Sciatic nerve (tissue), 2 donors: ENCODE data around the gene ASB9. TPM values are rescaled to one million over a fixed set of nuclear protein-coding genes. Genes with fewer than 3 reads are reported as not detected.

Experiments used
- ATAC-seq: fragments of 200-7000 bp; cut with Tn5 transposase; one replicate; pipeline ENCODE4 v1.9.1; 2020; ENCODE audit warnings: mild to moderate bottlenecking, moderate library complexity
- DNase-seq: peaks from one replicate; pipeline ENCODE4 v3.0.0-alpha.2; 2020; ENCODE audit warnings: low spot score
- intact Hi-C: fragments of 100-400 bp; cut with DNase I; formaldehyde crosslinking; loops from one replicate; pipeline ENCODE4 v1.14.2; 2022
- total RNA-seq: library from RNA; stranded (reverse); fragmentation: NEBNext Ultra II Directional; extraction: Animal tissue kit (Norgen Biotek cat#: 25700); gene quantifications from one replicate; pipeline ENCODE4 v1.2.1, GENCODE V29; 2021
- donor health status: DM: no; HTN: no; CAD: no.
- donor health status: DM: no; HTN: no; CAD: no.

Gene ASB9
- total RNA-seq, 1 donor from 2014 or later = 1.2 TPM

DNA sequence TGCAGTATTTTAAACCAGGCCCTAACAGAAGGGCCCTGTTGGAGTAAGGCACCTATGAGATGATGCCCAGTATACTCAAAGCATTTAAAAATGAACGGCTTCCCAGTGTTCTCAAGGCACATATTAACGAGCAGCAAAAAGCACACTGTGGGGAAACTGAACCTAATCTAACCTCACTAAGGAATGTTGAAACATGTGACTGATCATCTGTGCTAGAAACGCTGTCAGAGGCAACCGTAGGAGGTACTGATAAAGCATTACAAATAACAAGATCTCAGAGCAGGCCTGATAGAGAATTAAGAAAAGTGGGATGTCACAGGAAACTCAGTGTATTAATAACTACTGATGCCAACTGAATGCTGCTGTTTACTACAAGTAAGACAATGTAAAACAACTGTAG is 24.0 kb downstream of the ASB9 start:
- ATAC-seq = no peak
- intact Hi-C loops = no loop called here
- no peak for DNase-seq

GRCh38 chrX:15244421-15244820 is 25.5 kb downstream of the ASB9 start:
- intact Hi-C loops = no loop called here
- no peak for DNase-seq
- no peak for ATAC-seq

- intact Hi-C loops = no loop called here
- ATAC-seq (no peak), DNase-seq (no peak)
These were observed 26.9 kb downstream of the ASB9 start for GRCh38 chrX:15242899-15243555.

- intact Hi-C loops = no loop called here
- no peak for DNase-seq
- ATAC-seq = no peak
These were observed 28.6 kb downstream of the ASB9 start for GRCh38 chrX:15241301-15241700.

DNA sequence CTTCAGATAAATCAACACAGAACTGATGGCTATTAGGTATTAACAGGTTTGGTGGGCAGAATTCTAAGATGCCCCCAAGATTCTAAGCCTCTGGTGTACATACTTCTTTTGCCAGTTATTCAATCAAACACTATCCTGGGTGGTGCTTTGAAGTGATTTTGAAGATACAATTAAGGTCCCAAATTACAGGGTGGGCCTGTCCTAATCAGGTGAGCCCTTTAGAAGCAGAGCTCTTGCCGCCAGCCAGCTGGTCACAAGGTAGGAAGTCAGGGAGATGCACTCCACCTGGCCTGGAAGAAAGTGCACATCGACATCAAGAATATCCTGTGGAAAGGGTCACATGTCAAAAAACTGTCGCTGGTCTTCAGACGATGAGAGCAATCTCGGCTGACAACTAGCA is 29.5 kb downstream of the ASB9 start:
- intact Hi-C loops = no loop called here
- DNase-seq (no peak), ATAC-seq (no peak)

GRCh38 chrX:15236146-15236545 is 33.7 kb downstream of the ASB9 start:
- DNase-seq (no peak), ATAC-seq (no peak)
- intact Hi-C loops = no loop called here

- no peak for ATAC-seq
- no peak for DNase-seq
- intact Hi-C loops = no loop called here
These were observed 34.9 kb downstream of the ASB9 start for GRCh38 chrX:15235001-15235400.

GRCh38 chrX:15233416-15234015 is 36.4 kb downstream of the ASB9 start:
- no peak for ATAC-seq
- no peak for DNase-seq
- intact Hi-C loops = no loop called here

DNA sequence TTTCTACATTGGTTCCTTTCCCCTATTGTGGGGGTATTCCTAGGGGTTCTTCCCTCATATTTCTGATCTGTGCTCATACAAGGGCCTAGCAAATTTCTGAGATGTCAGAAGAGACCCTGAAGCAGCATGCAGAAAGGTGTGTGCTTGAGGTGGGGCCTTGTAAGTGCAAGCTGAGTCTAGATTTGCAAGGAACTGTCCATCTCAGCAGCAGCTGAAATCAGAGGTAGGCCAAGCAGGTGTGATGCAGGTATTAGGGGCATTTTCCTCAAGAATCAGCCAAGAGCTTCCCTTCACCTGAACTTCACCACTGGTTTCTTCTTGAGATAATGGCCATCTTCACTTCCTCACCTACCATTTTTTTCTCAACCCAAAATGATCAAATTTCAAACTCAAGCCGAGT is 45.1 kb downstream of the ASB9 start:
- no peak for DNase-seq
- no peak for ATAC-seq
- intact Hi-C loops = no loop called here

DNA sequence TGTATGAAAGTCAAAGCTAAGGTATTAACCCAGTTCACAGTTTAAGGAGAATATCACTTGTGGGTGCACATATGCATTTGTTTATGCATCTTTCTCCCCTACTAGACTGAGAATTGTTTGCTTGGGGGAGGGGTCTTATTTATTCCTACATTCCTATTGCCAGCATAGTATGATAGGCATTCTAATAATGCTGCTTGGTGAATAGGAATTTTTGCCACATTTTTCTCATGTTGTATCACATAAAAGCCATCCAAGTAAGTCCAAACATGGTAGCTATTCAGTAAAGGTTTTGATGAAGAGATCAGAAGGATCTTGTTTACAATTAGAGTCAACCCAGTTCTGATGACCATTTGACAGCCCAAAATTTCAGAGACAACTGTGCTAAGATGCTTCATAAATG is 48.6 kb downstream of the ASB9 start:
- intact Hi-C loops = no loop called here
- no peak for ATAC-seq
- no peak for DNase-seq

DNA sequence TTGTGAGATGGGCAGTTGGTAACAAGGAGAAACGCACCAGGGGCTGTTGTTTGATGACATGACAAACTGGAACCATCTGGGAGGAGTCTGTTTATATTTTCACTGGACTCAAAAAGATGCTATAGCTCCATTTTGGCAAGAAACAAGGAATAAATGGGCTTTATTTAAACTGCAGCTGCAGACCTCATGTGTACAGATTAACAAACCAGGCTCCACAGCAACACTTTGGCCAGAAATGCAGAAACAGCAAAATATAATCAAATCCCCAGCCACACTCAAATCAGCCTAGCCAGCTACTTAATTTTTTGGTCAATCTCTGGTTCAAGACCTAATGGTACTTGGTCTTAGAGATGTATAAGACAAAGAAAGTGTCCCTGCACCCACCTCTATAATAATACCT is 52.7 kb downstream of the ASB9 start:
- no peak for ATAC-seq
- intact Hi-C loops = no loop called here
- DNase-seq = no peak

- DNase-seq = no peak
- ATAC-seq = no peak
- intact Hi-C loops = no loop called here
These were observed 53.6 kb downstream of the ASB9 start for GRCh38 chrX:15216280-15216679.

GRCh38 chrX:15215366-15215765 is 54.5 kb downstream of the ASB9 start:
- ATAC-seq (no peak), DNase-seq (no peak)
- intact Hi-C loops = no loop called here

GRCh38 chrX:15214588-15214987 is 55.3 kb downstream of the ASB9 start:
- intact Hi-C loops = no loop called here
- DNase-seq = no peak
- no peak for ATAC-seq

- intact Hi-C loops = no loop called here
- ATAC-seq (no peak), DNase-seq (no peak)
These were observed 60.8 kb downstream of the ASB9 start for GRCh38 chrX:15209096-15209495.

DNA sequence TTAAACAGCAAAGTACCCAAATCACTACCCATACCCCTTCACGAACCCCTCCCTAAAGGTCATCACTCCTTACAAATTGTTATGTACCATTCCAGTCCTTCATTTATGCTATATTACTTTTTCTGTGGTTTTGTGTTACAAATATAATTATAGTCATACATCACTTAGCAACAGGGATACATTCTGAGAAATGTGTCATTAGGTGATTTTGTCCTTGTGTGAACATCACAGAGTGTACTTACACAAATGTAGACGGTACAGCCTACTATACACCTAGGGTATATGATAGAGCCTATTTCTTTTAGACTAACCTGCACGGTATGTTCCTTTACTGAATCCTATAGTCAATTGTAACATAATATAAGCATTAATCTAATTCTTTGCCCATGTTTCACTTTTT is 61.9 kb downstream of the ASB9 start:
- ATAC-seq (no peak), DNase-seq (no peak)
- intact Hi-C loops = no loop called here

DNA sequence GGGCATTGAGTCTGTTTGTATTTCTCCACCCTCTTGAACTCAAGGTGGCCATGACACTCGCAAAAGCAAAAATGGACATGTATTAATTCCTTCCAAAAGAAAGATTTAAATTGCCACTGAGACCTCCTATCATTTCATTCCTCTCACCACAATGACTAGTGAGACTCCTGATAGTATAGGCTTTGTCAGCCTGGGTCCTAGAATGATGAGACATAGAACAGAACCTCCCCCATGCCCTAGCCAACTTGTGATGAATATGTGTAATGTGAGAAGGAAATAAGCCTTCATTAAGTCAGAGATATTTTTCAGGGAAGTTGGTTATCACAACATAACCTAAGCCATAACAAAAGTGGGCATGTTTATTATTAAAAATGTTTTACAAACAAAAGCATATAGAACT is 62.5 kb downstream of the ASB9 start:
- ATAC-seq = no peak
- intact Hi-C loops = no loop called here
- no peak for DNase-seq

DNA sequence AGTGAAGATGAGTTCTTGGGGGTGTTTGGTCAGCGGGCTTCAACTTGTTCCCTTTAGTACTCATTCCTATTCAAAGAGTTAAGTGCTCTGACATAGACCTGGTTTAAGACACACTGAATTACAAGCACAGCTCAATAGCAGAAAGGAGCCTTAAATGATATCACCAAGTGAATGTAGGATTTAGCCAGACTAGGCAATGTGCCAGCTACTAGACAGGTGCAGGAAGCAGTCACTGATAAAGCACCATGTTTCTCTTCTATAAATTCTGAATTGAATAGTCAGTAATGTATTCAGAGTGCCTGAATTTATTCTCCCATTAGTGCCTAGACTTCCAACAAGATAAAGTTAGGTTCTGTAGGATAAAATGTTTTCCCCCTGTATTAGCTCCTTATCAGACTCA is 63.6 kb downstream of the ASB9 start:
- DNase-seq (no peak), ATAC-seq (no peak)
- intact Hi-C loops = no loop called here

DNA sequence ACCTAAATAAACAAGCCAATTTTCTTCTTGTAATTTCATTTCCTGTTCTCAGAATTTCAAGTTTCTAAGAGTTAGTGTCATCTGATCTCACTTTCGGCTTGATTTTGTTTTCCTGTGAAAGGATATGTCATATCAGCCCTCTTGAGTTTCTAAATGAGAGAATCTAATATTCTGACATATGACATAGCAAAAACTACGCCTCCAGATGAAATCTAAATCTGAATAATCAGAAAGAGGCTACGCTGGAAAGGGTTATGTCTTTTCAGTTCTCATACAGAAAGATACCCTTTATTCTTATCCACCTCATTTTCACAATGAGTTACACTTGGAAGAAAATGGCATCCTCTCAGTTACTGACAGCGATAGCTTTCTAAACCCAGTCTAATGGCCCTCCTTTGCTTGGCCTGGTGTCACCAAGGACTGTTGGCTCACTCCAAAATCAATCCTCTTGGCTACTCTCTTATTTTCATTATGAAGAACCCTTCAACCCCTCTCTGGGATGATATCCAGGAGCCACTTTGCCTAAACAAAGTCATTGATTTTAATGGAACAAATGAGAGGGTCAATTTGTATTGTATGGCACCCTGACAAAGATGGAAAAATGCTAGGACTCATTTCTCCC is 65.6 kb downstream of the ASB9 start:
- intact Hi-C loops = no loop called here
- DNase-seq = no peak
- ATAC-seq = no peak

- DNase-seq (no peak), ATAC-seq (no peak)
- intact Hi-C loops = no loop called here
These were observed 66.2 kb downstream of the ASB9 start for GRCh38 chrX:15203694-15204093.
